GM06990 (cell line): ENCODE measurements around the gene CNIH2.

ENCODE experiments used
- DNase-seq: peaks from one replicate; pipeline ENCODE4 v3.0.0-alpha.2; 2011; ENCODE audit not compliant: insufficient read length; ENCODE audit errors: extremely low read depth
- H3K27me3 ChIP-seq: replicated peaks from 2 replicates; pipeline ENCODE4 v1.6.0; 2011; ENCODE audit warnings: low read length; ENCODE audit not compliant: control insufficient read depth, insufficient read depth
- H3K36me3 ChIP-seq: 2 replicates; pipeline ENCODE4 v1.5.1; 2011; ENCODE audit warnings: low read length; ENCODE audit not compliant: control insufficient read depth, insufficient read depth
- H3K4me3 ChIP-seq: replicated peaks from 2 replicates; pipeline ENCODE4 v1.5.1; 2011; ENCODE audit warnings: low read depth, mild to moderate bottlenecking, control low read depth, low read length
- TF ChIP-seq, protein P1 (sequence below): IDR thresholded peaks from 2 replicates; pipeline ENCODE4 v1.5.1; 2011; ENCODE audit warnings: low read length, control low read depth, mild to moderate bottlenecking, inconsistent platforms; ENCODE audit not compliant: insufficient read depth, poor library complexity, severe bottlenecking

Gene CNIH2

DNA sequence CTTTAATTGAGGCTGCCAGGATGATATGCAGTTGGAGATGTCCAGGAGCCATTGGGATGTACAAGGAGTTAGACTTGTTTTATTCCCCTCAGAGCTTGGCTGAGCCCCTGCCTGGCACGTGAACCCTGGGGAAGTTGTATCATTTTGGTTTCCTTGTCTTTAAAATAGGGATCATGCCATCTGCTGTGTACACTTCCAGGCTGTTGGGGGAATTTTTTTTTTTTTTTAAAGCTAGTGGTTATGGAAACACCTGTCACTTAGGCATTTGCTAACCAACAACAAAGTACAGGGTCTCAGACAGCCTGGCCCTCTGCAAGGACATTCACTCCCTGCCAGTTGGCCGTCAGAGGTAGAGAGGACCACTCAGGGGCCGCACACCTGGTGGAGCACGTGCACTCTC is 18.0 kb upstream of the CNIH2 start:
- Histone ChIP-seq H3K27me3 (no peaks in the 10 kb centered on the region), H3K36me3 (peaks cover 40% of the 10 kb centered on the region), H3K4me3 (no peak overlapping the region)
- TF ChIP-seq, protein P1, sequence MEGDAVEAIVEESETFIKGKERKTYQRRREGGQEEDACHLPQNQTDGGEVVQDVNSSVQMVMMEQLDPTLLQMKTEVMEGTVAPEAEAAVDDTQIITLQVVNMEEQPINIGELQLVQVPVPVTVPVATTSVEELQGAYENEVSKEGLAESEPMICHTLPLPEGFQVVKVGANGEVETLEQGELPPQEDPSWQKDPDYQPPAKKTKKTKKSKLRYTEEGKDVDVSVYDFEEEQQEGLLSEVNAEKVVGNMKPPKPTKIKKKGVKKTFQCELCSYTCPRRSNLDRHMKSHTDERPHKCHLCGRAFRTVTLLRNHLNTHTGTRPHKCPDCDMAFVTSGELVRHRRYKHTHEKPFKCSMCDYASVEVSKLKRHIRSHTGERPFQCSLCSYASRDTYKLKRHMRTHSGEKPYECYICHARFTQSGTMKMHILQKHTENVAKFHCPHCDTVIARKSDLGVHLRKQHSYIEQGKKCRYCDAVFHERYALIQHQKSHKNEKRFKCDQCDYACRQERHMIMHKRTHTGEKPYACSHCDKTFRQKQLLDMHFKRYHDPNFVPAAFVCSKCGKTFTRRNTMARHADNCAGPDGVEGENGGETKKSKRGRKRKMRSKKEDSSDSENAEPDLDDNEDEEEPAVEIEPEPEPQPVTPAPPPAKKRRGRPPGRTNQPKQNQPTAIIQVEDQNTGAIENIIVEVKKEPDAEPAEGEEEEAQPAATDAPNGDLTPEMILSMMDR: no peak
- no peak for DNase-seq

DNA sequence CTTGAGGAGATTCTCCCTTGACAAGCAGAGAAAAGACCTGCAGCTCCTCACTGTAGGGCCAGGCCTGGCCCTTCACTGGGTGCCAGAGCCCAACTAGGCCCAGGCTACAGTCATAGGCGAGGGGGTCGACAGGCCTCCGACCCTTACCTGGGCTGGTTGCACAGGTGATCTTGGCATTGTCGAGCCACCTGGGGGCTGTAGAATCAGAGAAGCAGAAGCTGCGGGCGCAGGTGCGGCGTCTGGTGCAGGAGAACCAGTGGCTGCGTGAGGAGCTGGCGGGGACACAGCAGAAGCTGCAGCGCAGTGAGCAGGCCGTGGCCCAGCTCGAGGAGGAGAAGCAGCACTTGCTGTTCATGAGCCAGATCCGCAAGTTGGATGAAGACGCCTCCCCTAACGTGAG is 16.4 kb upstream of the CNIH2 start:
- DNase-seq: no peak
- H3K36me3 ChIP-seq: peaks cover 48% of the 10 kb centered on the region
- TF ChIP-seq, protein P1: no peak
- H3K27me3 ChIP-seq: no peaks in the 10 kb centered on the region
- no peak overlapping the region for H3K4me3 ChIP-seq

DNA sequence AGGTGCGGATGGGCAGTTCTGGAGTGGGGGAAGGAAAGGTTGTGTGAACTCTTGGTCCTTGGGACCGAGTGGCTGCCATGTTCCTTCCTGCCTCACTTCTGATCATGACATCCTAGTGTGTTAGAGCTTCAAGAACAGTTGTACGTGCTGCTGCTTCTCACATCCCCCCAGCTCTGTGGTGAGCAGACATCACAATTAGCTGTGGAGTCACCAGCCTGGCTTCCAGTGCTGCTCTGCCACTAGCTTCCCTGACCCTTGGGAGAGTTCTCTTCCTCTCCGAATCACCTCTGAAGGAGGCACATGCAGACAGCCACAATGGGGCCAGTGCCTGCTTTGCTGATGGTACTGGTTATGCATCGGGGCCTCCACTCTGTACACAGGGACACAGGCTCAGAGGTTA is 15.8 kb upstream of the CNIH2 start:
- TF ChIP-seq, protein P1: no peak
- Histone ChIP-seq H3K36me3 (peaks cover 50% of the 10 kb centered on the region), H3K27me3 (no peaks in the 10 kb centered on the region), H3K4me3 (no peak overlapping the region)
- no peak for DNase-seq

DNA sequence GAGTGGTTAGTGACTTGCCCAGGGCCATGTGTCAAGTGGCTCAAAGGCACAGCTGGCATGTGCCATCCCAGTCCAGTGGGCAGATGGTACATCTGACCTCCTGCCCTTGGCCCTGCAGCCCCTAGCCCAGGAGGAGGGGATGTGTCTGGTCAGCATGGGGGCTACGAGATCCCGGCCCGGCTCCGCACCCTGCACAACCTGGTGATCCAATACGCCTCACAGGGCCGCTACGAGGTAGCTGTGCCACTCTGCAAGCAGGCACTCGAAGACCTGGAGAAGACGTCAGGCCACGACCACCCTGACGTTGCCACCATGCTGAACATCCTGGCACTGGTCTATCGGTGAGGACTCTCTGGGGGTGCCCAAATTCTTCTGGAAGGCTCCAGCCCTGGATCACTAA is 15.3 kb upstream of the CNIH2 start:
- peaks cover 50% of the 10 kb centered on the region for H3K36me3 ChIP-seq
- DNase-seq: no peak
- TF ChIP-seq, protein P1: no peak
- H3K4me3 ChIP-seq: no peak overlapping the region
- H3K27me3 ChIP-seq: no peaks in the 10 kb centered on the region

DNA sequence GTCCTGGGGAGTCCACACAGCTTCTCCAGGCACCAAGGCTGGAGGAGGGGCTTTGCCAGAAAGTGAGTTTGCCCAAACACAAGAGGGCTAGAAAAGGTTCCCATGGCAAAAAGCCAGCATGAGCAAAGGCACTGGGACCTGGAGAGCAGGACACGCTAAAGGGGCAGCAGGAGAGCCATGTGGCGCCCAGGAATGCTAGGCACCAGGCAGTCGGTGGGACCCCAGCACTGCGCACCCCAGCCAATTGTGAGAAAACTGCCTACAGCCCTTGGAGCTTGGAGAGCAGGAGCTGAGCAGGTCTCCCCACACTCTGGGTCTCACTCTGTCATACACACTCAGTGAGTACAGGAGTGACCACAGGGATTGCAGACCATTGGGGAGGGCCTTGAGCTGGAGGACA is 14.7 kb upstream of the CNIH2 start:
- H3K4me3 ChIP-seq: no peak overlapping the region
- TF ChIP-seq, protein P1: no peak
- peaks cover 50% of the 10 kb centered on the region for H3K36me3 ChIP-seq

DNA sequence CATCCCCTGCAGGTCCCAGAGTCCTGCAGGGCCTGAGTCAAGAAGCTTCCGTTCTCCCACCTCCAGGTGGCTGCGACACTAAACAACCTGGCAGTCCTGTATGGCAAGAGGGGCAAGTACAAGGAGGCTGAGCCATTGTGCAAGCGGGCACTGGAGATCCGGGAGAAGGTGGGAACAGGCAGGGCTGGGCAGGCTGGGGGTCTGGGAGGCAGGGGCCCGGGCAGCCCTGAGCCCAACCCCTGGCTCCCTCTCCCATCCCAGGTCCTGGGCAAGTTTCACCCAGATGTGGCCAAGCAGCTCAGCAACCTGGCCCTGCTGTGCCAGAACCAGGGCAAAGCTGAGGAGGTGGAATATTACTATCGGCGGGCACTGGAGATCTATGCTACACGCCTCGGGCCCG is 14.2 kb upstream of the CNIH2 start:
- Histone ChIP-seq H3K27me3 (no peaks in the 10 kb centered on the region), H3K36me3 (peaks cover 50% of the 10 kb centered on the region), H3K4me3 (no peak overlapping the region)
- no peak for DNase-seq
- TF ChIP-seq, protein P1: no peak

More for the DNA sequence above, 14.7 kb upstream of the CNIH2 start:
- DNase-seq: no peak
- H3K27me3 ChIP-seq: no peaks in the 10 kb centered on the region
